Smooth muscle cell (in vitro differentiated cells): ENCODE data around the gene TUBA8. TPM values are rescaled to one million over a fixed set of nuclear protein-coding genes. Genes with fewer than 3 reads are reported as not detected.

Experiments used
- DNase-seq: peaks from one replicate; lab custom pipeline; 2025; ENCODE audit not compliant: unreplicated experiment; lab: John Stamatoyannopoulos, UW
- H2AFZ ChIP-seq: fragments of 200-600 bp; sonication (generic); 2 replicates; pipeline ENCODE4 v1.6.0; 2016; ENCODE audit warnings: antibody characterized with exemption, low read depth, mild to moderate bottlenecking
- H3F3A ChIP-seq: fragments of 200-600 bp; sonication (generic); 2 replicates; pipeline ENCODE4 v1.6.0; 2017; ENCODE audit warnings: antibody characterized with exemption, low read depth
- H3K27ac ChIP-seq: fragments of 200-600 bp; sonication (generic); 2 replicates; pipeline ENCODE4 v1.5.1; 2016; ENCODE audit warnings: low read depth, mild to moderate bottlenecking
- H3K27me3 ChIP-seq: fragments of 200-600 bp; sonication (generic); 2 replicates; pipeline ENCODE4 v1.6.1; 2016; ENCODE audit warnings: low read depth, mild to moderate bottlenecking
- H3K36me3 ChIP-seq: fragments of 200-600 bp; sonication (generic); 2 replicates; pipeline ENCODE4 v1.5.1; 2016; ENCODE audit warnings: low read depth
- H3K4me1 ChIP-seq: fragments of 200-600 bp; sonication (generic); 2 replicates; pipeline ENCODE4 v1.5.1; 2016; ENCODE audit warnings: low read depth
- H3K4me2 ChIP-seq: fragments of 200-600 bp; sonication (generic); 2 replicates; pipeline ENCODE4 v1.6.0; 2016; ENCODE audit warnings: mild to moderate bottlenecking
- H3K4me3 ChIP-seq: fragments of 200-600 bp; sonication (generic); 2 replicates; pipeline ENCODE4 v1.5.1; 2016; ENCODE audit warnings: mild to moderate bottlenecking
- H3K79me2 ChIP-seq: fragments of 200-600 bp; sonication (generic); 2 replicates; pipeline ENCODE4 v1.6.0; 2016; ENCODE audit warnings: low read depth, mild to moderate bottlenecking
- H3K9ac ChIP-seq: fragments of 200-600 bp; sonication (generic); 2 replicates; pipeline ENCODE4 v1.6.0; 2016; ENCODE audit warnings: low read depth
- H3K9me3 ChIP-seq: fragments of 200-600 bp; sonication (generic); replicated peaks from 2 replicates; pipeline ENCODE4 v1.5.1; 2016; ENCODE audit warnings: low read depth
- H4K20me1 ChIP-seq: fragments of 200-600 bp; sonication (generic); 2 replicates; pipeline ENCODE4 v1.6.0; 2016; ENCODE audit warnings: low read depth
- WGBS: methylation state at CpG from one replicate; pipeline ENCODE4 v1.1.7; 2016; ENCODE audit warnings: low lambda C conversion rate; 5-methylcytosine and 5-hydroxymethylcytosine counted together
- polyA plus RNA-seq: library from polyadenylated mRNA; unstranded; fragments of >200 nt; fragmentation: Nextera tagmentation; extraction: Ambion mirVana; gene quantifications from 2 replicates; pipeline ENCODE4 v1.2.1, GENCODE V29; 2016
- total RNA-seq: library from RNA; depleted of rRNA; stranded (reverse); fragments of >200 nt; gene quantifications from 2 replicates; pipeline ENCODE4 v1.2.3, GENCODE V29; 2014
- TF ChIP-seq, protein P1 (sequence below): fragments of 200-600 bp; sonication (generic); IDR thresholded peaks from 2 replicates; pipeline ENCODE4 v1.5.1; 2017; ENCODE audit warnings: borderline replicate concordance, mild to moderate bottlenecking, antibody characterized with exemption; ENCODE audit not compliant: insufficient read depth, poor library complexity, severe bottlenecking

Gene TUBA8
- total and polyA plus RNA-seq, 2 experiments from 2014 or later: 0.40 to 0.55 TPM

DNA sequence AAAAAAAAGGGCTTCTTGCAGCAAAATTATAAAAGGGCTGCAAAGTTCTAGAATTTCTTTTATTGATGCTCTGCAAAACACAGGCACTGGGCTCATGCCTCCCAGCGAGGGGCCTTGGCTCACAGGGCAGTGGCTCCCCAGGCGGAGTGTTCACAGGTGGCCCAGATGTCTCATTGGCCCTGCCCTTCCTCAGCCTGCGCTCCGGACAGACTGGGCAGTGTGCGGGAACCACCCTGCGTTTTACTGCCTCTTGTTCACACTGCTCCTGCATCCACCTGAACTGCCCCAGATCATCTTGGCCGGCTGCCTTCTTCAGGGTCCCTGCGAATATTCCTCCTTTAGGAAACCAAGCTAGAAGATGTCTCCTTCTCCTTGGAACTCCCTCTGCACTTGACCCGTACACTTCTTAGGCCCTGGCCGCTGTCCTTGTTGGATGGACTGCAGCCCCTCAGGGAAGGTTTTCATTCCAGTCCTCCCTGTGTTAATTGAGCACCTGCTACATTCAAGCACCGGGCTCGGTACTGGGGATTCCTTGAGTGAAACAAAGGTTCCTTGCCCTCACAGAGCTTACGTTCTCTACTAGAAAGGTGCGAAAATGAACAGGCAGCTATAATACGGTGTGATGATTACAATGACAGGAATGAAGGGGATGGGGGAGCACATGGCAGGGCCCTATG, 4.5 kb downstream of the TUBA8 start:
- Histone ChIP-seq H3K4me1 (peaks cover 4% of the 10 kb centered on the region), H3K9me3 (no peaks in the 10 kb centered on the region), H3K79me2 (no peaks in the 10 kb centered on the region), H3K36me3 (no peaks in the 10 kb centered on the region), H3F3A (no peaks in the 10 kb centered on the region), H4K20me1 (peaks cover 4% of the 10 kb centered on the region), H3K9ac (no peak overlapping the region), H3K4me2 (no peak overlapping the region), H3K4me3 (no peak overlapping the region), H3K27me3 (peaks cover 32% of the 10 kb centered on the region), H3K27ac (no peak overlapping the region), H2AFZ (no peak overlapping the region)
- TF ChIP-seq, protein P1, sequence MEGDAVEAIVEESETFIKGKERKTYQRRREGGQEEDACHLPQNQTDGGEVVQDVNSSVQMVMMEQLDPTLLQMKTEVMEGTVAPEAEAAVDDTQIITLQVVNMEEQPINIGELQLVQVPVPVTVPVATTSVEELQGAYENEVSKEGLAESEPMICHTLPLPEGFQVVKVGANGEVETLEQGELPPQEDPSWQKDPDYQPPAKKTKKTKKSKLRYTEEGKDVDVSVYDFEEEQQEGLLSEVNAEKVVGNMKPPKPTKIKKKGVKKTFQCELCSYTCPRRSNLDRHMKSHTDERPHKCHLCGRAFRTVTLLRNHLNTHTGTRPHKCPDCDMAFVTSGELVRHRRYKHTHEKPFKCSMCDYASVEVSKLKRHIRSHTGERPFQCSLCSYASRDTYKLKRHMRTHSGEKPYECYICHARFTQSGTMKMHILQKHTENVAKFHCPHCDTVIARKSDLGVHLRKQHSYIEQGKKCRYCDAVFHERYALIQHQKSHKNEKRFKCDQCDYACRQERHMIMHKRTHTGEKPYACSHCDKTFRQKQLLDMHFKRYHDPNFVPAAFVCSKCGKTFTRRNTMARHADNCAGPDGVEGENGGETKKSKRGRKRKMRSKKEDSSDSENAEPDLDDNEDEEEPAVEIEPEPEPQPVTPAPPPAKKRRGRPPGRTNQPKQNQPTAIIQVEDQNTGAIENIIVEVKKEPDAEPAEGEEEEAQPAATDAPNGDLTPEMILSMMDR: no peak
- no peak for DNase-seq
- WGBS: 93% methylated on average over 15 of the region's 15 CpGs

DNA sequence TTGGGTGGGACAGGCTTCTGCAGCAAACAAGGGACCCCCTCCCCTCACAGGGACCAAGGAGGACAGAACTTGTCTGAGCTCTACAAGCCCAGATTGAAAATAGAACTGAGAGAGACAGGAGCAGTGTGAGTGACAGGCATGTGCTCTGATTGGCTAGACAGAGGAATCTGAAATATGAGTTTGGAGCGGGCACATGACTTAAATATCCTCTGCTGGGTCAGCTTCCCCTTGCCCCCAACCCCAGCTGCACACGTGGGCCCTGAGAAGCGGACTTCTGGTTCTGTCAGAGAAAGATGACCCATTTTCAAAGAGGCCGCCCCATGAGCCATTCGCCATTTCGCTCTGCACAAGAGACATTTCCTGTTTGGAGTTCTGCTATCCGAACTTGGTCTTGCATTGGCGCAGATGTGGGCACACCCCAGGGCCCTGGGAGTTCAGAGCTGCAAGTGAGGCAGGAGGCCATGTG, 5.3 kb downstream of the TUBA8 start:
- peaks cover 2% of the 10 kb centered on the region for H3K4me1 ChIP-seq
- DNase-seq: no peak
- H3K4me3 ChIP-seq: no peak overlapping the region
- no peaks in the 10 kb centered on the region for H3K36me3 ChIP-seq
- no peak overlapping the region for H3K9ac ChIP-seq
- TF ChIP-seq, protein P1: no peak
- no peak overlapping the region for H2AFZ ChIP-seq
- no peak overlapping the region for H3K4me2 ChIP-seq
- peaks cover 4% of the 10 kb centered on the region for H4K20me1 ChIP-seq
- no peaks in the 10 kb centered on the region for H3K9me3 ChIP-seq
- no peak overlapping the region for H3K27ac ChIP-seq
- H3K27me3 ChIP-seq: peaks cover 24% of the 10 kb centered on the region
- no peaks in the 10 kb centered on the region for H3K79me2 ChIP-seq
- no peaks in the 10 kb centered on the region for H3F3A ChIP-seq
- WGBS: 93% methylated on average over 8 of the region's 8 CpGs

DNA sequence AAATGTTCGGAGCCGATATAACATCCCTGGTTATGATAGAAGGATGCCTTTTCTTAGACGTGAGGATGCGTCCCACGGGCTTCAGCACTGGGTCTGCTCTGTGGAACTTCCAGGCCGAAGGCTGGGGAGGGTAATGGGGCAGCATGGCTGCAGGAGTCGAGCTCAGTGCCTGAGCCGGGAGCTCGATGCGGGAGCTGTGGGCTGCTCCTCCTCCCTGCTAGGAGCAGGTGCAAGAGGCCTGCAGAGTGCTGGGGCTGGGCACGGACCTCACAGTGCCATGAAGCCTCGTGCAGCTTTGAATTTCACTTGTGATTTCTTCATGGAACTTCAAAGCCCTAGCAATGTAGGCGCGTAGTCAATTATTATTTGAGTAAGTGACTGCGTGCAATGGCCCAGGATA, 6.0 kb downstream of the TUBA8 start:
- Histone ChIP-seq H3K9ac (no peak overlapping the region), H3K27ac (no peak overlapping the region), H3K4me3 (no peak overlapping the region), H2AFZ (no peak overlapping the region), H3K4me2 (no peak overlapping the region), H3K79me2 (no peaks in the 10 kb centered on the region), H3F3A (no peaks in the 10 kb centered on the region), H3K4me1 (no peaks in the 10 kb centered on the region), H3K36me3 (no peaks in the 10 kb centered on the region), H4K20me1 (peaks cover under 1% of the 10 kb centered on the region), H3K9me3 (no peaks in the 10 kb centered on the region), H3K27me3 (peaks cover 17% of the 10 kb centered on the region)
- 93% methylated on average over 15 of the region's 15 CpGs for WGBS
- TF ChIP-seq, protein P1: no peak
- DNase-seq: no peak
